G401.6 (cell line): ENCODE measurements around the gene FBXO9.
"Not testable (repeated sequence)": the region's sequence is repeated elsewhere in the genome, so short reads cannot be mapped to it uniquely, and the experiment has no call there.

Experiments
- FAIRE-seq: peaks from 2 replicates; lab custom pipeline; 2012; peaks lifted over from hg19 to GRCh38; lab: Jason Lieb, UNC

FBXO9 gene

GRCh38 chr6:53048431-53049195, 16.6 kb upstream of the FBXO9 start:
- no peak for FAIRE-seq

GRCh38 chr6:53049415-53049814, 15.8 kb upstream of the FBXO9 start:
- FAIRE-seq, result no peak

- FAIRE-seq, result not testable (repeated sequence)
Measured at GRCh38 chr6:53052152-53052551, 13.1 kb upstream of the FBXO9 start.

GRCh38 chr6:53054532-53054931, 10.7 kb upstream of the FBXO9 start:
- no peak for FAIRE-seq

- FAIRE-seq, result no peak
Measured at GRCh38 chr6:53055873-53056272, 9.3 kb upstream of the FBXO9 start.

- FAIRE-seq, result no peak
Measured at GRCh38 chr6:53056273-53056672, 8.9 kb upstream of the FBXO9 start.

GRCh38 chr6:53058388-53059195, 6.6 kb upstream of the FBXO9 start:
- no peak for FAIRE-seq

- FAIRE-seq, result no peak
Measured at GRCh38 chr6:53059648-53060589, 5.3 kb upstream of the FBXO9 start.

GRCh38 chr6:53062169-53062539, 3.0 kb upstream of the FBXO9 start:
- FAIRE-seq, result no peak

- not testable (repeated sequence) for FAIRE-seq
Measured at GRCh38 chr6:53064255-53064654, 949 bp upstream of the FBXO9 start.

- FAIRE-seq, result peak; percentile 98
Measured at GRCh38 chr6:53064726-53065265, 408 bp upstream of the FBXO9 start.

- no peak for FAIRE-seq
Measured at GRCh38 chr6:53066077-53066417, 843 bp downstream of the FBXO9 start.

GRCh38 chr6:53066874-53067706, 1.9 kb downstream of the FBXO9 start:
- FAIRE-seq, result no peak

- no peak for FAIRE-seq
Measured at GRCh38 chr6:53067849-53068361, 2.7 kb downstream of the FBXO9 start.

- FAIRE-seq, result no peak
Measured at GRCh38 chr6:53069427-53069826, 4.2 kb downstream of the FBXO9 start.

GRCh38 chr6:53070806-53071205, 5.6 kb downstream of the FBXO9 start:
- FAIRE-seq, result no peak

GRCh38 chr6:53074347-53074746, 9.1 kb downstream of the FBXO9 start:
- no peak for FAIRE-seq

- FAIRE-seq, result no peak
Measured at GRCh38 chr6:53080813-53081212, 15.6 kb downstream of the FBXO9 start.

GRCh38 chr6:53086302-53086701, 21.1 kb downstream of the FBXO9 start:
- no peak for FAIRE-seq

GRCh38 chr6:53089948-53090347, 24.7 kb downstream of the FBXO9 start:
- FAIRE-seq, result no peak

GRCh38 chr6:53090576-53090975, 25.4 kb downstream of the FBXO9 start:
- no peak for FAIRE-seq
